AG04450 (cell line): ENCODE measurements around the gene TPO. TPM values are rescaled to one million over a fixed set of nuclear protein-coding genes. Genes with fewer than 3 reads are reported as not detected.

Experiments used
- CTCF ChIA-PET: fragments of 300-600, 350-600 bp; formaldehyde crosslinking; extraction: SDS; loops from one replicate; lab custom pipeline; 2022; ENCODE audit warnings: antibody characterized with exemption, inconsistent platforms; lab: Charles Lee
- POLR2A ChIA-PET: fragments of 350-600 bp; formaldehyde crosslinking; extraction: SDS; loops from one replicate; lab custom pipeline; 2021; ENCODE audit warnings: antibody characterized with exemption, inconsistent platforms; lab: Yijun Ruan, JAX
- DNase-seq: peaks from one replicate; pipeline ENCODE4 v3.0.0-alpha.2; 2011; ENCODE audit warnings: low read depth, low spot score
- H3K27ac ChIP-seq: one replicate; pipeline ENCODE4 v1.5.1; 2012; ENCODE audit warnings: low read depth, low read length, control low read depth
- H3K27me3 ChIP-seq: one replicate; pipeline ENCODE4 v1.6.0; 2012; ENCODE audit warnings: low read length; ENCODE audit not compliant: control insufficient read depth, insufficient read depth
- H3K4me3 ChIP-seq: 2 replicates; pipeline ENCODE4 v1.5.1; 2011; ENCODE audit warnings: mild to moderate bottlenecking, low read depth, low read length, control low read depth
- H3K9me3 ChIP-seq: 2 replicates; pipeline ENCODE4 v1.5.1; 2012; ENCODE audit warnings: low read length; ENCODE audit not compliant: control insufficient read depth, insufficient read depth
- polyA plus RNA-seq: library from polyadenylated mRNA; depleted of rRNA; stranded (reverse); fragments of >200 nt; gene quantifications from 2 replicates; pipeline ENCODE4 v1.2.3, GENCODE V29; 2011
- TF ChIP-seq, protein P1 (sequence below): IDR thresholded peaks from 2 replicates; pipeline ENCODE4 v1.5.1; 2011; ENCODE audit warnings: low read depth, low read length, control low read depth, inconsistent platforms

The TPO gene
- polyA plus RNA-seq, 1 experiment: not detected

DNA sequence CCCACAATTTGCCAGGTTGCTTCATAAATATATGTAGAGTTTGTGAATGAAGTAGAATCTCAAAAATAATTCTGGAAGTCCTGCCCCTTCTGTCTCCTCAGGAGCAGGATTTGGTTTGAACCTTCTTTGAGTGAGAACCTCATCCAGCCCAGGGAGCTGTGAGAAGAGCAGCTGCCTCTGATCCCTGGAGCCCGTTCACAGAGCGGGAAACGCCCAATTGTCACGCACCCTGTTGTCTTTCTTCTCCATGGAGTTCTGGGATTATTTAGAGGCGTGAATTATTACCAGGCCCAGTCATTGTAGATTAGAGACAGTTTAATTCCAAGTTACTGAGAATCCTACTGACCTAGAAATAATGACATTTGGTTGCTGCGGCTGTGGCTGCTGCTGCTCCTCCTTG lies 66.1 kb downstream of the TPO start:
- H3K4me3 ChIP-seq: no peak overlapping the region
- POLR2A ChIA-PET: no interaction called here
- no peak for DNase-seq
- TF ChIP-seq, protein P1, sequence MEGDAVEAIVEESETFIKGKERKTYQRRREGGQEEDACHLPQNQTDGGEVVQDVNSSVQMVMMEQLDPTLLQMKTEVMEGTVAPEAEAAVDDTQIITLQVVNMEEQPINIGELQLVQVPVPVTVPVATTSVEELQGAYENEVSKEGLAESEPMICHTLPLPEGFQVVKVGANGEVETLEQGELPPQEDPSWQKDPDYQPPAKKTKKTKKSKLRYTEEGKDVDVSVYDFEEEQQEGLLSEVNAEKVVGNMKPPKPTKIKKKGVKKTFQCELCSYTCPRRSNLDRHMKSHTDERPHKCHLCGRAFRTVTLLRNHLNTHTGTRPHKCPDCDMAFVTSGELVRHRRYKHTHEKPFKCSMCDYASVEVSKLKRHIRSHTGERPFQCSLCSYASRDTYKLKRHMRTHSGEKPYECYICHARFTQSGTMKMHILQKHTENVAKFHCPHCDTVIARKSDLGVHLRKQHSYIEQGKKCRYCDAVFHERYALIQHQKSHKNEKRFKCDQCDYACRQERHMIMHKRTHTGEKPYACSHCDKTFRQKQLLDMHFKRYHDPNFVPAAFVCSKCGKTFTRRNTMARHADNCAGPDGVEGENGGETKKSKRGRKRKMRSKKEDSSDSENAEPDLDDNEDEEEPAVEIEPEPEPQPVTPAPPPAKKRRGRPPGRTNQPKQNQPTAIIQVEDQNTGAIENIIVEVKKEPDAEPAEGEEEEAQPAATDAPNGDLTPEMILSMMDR: no peak
- peaks cover 27% of the 10 kb centered on the region for H3K9me3 ChIP-seq
- H3K27ac ChIP-seq: no peak overlapping the region
- H3K27me3 ChIP-seq: no peaks in the 10 kb centered on the region
- CTCF ChIA-PET: no interaction called here

GRCh38 chr2:1480671-1481076 lies 67.4 kb downstream of the TPO start:
- Histone ChIP-seq H3K27me3 (no peaks in the 10 kb centered on the region), H3K4me3 (no peak overlapping the region), H3K27ac (no peak overlapping the region), H3K9me3 (peaks cover 26% of the 10 kb centered on the region)
- TF ChIP-seq, protein P1: no peak
- ChIA-PET CTCF (no interaction called here), POLR2A (no interaction called here)
- DNase-seq: no peak

- no peak overlapping the region for H3K27ac ChIP-seq
- no peaks in the 10 kb centered on the region for H3K27me3 ChIP-seq
- H3K4me3 ChIP-seq: no peak overlapping the region
- TF ChIP-seq, protein P1: no peak
- ChIA-PET POLR2A (no interaction called here), CTCF (no interaction called here)
- H3K9me3 ChIP-seq: peaks cover 18% of the 10 kb centered on the region; the same call in 1 of the 2 replicates
- no peak for DNase-seq
These were observed 68.4 kb downstream of the TPO start for GRCh38 chr2:1481406-1482252.

- ChIA-PET POLR2A (no interaction called here), CTCF (no interaction called here)
- DNase-seq: no peak
- H3K27me3 ChIP-seq: no peaks in the 10 kb centered on the region
- H3K4me3 ChIP-seq: no peak overlapping the region
- TF ChIP-seq, protein P1: no peak
- peaks cover 13% of the 10 kb centered on the region; the same call in 1 of the 2 replicates for H3K9me3 ChIP-seq
- H3K27ac ChIP-seq: no peak overlapping the region
These were observed 69.0 kb downstream of the TPO start for GRCh38 chr2:1482253-1482675.

GRCh38 chr2:1482981-1483380 lies 69.7 kb downstream of the TPO start:
- POLR2A ChIA-PET: no interaction called here
- no peak overlapping the region for H3K4me3 ChIP-seq
- TF ChIP-seq, protein P1: no peak
- no peaks in the 10 kb centered on the region for H3K27me3 ChIP-seq
- DNase-seq: no peak
- H3K27ac ChIP-seq: no peak overlapping the region
- CTCF ChIA-PET: no interaction called here
- peaks cover 8% of the 10 kb centered on the region; the same call in 1 of the 2 replicates for H3K9me3 ChIP-seq
